Stimulated activated CD4-positive, alpha-beta T cell treated with anti-CD3 and anti-CD28 coated beads, Interleukin-1b, Interleukin-23, amount 100 ng/mL, for 24 hours (primary cell): ENCODE measurements around the gene SYNPO.

Experiments used
- DNase-seq, 4 experiments: peaks; one replicate each; pipeline ENCODE4 v3.0.0-alpha.2; 2020; ENCODE audit warnings: low read depth in 4 of 4, low spot score in 1 of 4

Gene SYNPO

DNA sequence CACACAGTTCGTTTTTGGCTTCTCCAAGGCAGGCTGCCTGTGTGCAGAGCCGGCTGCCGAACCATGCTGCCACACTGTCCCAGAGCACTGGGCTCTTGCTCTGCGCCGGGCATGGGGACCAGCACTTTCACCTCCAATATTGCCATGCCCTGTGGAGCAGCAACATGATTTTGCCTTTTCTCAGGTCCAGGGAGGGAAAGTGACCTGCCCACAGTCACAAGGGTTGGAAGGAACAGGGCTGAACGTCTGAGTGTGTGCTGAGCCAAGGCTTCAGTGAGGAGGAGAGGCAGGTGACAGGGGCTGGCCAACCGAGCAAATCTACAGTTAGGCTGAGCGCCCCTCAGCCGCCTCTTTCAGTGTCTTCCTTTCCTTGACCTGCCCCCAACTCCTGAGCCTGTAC, 34.0 kb upstream of the SYNPO start:
- DNase-seq, result no peak

DNA sequence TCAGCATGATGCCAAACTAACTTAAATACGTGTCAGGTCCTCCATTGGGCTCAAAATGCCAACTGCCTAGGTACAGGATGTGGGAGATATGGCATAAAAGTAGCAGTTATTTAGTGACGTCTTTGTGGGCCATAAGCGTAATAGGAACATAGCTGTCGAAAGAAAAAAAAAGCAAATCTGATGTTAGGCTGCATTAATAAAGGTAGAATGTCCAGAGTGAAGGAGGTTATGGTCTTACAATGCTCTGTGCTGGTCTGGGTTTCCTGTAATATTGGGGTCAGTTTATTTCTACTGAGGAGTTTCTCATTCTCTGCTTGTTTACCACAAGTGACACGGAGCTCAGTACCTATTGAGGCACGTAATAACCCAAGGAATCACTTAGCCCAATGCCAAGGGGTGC, 33.4 kb upstream of the SYNPO start:
- no peak for DNase-seq

DNA sequence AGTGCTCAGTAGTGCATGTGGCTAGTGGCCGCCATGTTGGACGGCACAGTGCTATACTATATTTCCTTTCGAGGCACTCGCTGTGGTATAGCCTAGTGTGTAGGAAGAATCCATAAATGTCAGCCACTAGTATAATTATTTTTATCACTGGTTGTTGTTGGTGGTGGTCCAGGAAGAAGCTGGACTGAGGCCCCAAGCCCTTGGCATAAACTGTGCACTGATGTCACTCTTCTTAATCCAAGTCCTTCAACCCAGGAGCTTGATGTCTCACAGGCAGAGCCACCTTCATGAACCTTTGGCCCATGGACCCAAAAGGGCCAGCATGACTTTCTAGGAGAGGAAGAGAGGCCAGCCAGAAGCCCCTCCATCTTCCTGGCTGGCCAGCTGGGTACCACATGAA, 32.5 kb upstream of the SYNPO start:
- no peak for DNase-seq

DNA sequence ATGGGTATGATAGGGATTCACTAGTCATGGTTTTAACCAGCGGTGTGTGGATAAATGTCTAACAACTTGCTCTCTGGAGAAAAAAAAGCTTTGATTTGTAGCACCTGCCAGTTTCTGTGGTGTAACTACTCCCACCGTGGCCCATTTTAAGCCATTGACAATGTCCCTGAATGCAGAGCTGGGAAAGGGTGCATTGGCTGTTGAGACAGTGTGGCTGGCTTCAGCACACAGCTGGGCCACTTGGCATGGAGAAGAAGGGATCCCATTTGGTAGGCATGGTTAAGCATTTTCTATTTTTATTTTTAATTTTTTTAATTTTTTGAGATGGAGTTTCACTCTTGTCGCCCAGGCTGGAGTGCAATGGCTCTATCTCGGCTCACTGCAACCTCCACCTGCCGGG, 31.5 kb upstream of the SYNPO start:
- DNase-seq, result no peak

DNA sequence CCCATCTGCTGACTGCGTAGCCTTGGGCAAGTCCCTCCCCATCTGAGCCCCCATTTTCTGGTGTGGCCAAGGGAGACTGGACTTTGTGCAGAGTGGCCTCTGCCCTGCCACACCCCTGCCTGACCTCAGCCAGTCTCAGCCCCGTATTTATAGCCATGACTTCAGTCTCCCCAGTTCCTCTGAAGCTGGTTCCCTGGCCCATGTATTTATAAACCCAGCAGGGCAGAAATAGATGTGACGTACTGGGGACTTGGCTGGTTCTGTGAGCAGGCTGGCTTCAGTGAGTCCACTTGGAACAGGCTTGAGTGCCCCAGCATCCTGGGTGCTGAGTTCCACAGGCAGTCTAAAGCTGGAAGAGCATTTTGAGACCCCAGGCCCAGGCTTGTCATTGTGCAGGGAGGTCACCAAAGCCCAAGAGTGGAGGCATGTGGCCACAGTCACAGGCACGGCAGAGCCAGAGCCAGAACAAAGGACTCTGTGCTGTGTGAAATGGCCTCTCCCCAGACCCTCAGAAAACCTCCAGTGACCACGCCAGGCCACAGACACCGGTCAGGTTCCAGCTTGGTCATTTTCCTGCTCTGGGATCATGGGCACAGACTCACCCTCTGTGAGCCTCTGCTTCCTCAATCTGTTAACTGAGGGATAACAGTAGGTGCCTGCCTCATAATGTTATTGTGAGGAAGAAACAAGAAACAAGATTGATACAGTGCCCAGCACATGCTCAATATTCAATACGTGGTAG, 30.4 kb upstream of the SYNPO start:
- no peak for DNase-seq

DNA sequence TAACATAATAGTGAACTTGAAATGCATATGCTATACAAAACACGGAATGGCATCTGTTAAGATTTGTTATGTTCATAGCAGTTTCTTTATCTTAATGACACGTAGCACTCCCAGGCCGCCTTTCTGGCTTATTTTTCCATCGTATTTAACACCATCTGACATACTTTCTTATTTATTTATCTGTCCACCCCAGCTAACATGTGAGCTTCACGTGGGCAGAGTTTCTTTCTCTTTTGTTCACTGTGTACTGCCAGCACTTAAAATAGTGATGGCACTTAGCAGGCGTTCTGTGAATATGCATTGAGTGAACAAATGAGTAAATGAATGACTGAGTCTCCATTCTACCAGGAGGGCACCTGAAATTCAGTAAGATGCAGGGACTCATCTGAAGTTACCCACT, 29.4 kb upstream of the SYNPO start:
- no peak for DNase-seq

DNA sequence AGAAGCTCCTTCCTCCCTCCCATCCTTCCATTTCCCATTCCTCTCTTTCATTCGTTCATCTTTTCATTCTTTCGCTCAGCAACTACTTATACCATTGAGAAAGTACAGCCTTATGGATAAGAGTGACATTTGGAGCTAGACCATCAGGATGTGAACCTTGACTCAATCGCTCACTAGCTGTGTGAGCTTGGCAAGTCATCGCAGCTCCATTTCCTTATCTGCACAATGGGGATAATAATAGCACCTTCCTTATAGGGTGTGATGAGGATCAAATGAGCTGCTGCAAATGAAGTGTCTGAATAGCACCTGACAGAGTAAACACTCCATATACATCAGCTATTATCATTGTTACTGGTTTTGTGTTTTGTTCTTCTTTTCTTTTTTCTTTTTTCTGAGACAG, 28.1 kb upstream of the SYNPO start:
- DNase-seq, result no peak

DNA sequence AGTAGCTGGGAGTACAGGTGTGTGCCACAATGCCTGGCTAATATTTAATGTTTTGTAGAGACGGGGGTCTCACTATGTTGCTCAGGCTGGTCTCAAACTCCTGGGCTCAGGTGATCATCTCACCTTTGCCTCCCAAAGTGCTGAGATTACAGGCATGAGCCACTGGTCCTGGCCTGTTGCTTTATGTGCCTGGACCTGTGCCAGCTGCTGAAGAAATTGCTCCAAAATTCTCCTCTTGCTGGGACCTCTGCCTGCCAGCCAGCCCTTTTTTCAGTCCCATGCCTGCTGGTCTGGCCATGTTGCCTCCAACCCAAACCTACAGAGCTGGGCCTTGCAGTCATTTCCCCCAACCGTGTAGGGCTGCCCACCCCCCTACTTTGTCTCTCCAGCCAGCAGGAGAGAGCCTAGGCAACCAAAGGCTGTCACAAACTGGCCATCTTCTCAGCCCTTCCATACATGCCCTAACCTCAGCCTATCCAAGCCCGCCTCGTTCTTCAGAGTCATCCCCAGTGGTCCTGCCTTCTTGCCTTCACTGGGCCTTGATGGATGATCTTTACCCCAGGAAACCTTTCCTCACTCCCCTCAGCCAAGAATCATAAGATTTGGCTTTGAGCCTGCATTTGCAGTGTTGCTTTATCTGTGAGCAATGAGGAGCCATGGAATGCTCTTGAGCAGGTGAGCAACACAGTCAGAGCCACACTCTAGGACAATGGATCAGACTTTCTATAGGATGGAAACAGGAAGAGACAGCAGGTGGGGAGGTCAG, 27.4 kb upstream of the SYNPO start:
- DNase-seq, result no peak

DNA sequence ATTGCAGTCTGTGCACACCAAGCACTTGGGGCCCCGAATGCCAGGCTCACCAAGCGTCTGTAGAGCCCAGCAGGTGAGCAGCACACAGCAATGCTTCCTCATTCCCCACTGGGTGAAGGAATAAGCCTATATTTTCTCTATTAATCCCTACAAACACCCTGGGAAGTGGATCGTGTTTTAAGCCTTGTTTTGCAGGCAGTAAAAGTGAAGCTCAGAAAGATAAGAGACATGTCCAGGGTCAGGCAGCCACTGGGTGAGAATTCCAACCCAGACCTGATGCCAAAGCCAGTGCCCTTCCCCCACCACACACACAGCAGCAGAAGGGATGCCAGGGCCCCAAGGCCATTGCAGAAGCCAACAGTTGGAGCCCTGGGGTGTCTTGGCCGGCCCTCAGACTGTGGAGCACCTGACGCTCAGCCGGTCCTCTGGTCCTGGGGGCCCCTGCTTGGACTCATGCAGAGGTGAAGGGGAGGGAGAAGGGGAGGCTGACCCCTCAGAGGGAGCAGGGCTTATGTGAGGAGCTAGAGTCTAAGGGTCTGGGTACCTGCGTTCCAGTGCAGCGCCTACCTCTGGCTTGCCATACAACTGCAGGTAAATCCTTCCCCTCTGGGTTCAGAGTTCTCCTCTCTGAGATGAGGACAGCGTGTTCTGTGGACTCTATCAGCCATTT, 26.3 kb upstream of the SYNPO start:
- no peak for DNase-seq

DNA sequence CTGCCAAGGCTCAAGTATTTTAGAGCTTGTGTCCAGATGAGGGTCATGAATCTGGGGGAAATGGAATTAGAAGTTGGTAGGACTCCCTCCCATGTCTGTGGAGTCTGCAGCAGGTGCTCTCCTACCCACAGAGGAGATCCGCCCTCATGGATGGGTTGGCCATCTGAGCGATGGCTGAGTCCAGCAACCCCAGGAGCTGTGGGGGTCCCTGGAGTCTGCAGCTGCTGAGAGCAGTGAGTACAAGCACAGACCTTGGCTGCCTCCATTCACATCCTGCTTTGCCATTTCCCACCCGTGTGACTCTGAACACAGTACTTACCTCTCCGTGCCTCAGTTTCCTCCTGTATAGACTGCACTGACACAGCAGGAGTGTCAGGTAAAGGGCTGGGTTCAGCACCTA, 25.8 kb upstream of the SYNPO start:
- DNase-seq, result no peak

DNA sequence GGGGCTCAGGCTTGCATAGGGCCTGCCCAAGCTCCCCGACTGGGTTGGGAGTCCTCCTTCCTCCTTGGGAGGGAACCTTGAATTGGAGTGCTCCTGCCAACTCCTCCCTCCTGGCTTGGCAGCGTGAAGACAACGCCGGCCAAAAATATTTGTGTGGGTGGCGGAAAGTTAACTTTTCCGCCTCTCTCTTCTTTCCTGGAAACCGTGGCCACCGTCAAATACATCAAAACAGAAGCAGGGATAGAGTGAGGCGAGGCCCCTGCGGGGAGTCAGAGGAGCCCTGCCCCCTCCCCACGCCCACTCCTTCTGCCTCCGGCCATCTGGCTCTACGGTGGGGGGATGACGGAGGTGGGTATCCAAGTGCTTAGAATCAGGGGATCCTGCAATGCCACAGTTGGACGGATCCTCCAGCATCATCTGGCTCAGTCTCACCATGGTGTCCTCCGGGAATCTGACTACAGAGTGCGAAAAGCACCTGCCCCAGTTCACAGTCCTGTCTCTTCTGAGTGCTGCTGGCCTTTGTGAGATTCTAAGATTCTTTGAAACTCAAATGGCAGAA, 25.2 kb upstream of the SYNPO start:
- DNase-seq, result no peak

DNA sequence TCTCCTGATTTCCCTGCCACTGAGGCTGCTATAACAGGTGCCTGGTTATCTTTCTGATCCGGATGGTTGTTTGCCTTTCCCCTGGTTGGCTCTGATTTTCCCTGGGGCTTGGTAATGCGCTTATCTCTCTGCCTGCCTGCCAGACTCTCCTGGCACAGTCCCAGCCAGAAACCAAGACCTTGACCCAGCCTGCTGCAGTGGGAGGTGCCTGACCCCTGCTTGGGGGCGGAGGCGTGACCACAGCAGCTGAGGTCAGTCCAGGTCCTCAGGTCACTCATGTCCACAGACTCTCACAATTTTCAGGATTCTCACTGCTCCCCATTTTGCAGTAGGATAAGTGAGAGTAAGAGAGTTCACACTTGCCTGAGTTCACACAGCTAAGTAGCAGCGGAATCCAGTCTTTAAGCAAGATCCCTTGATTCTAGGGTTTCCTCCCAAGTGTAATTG, 24.4 kb upstream of the SYNPO start:
- DNase-seq, result no peak

DNA sequence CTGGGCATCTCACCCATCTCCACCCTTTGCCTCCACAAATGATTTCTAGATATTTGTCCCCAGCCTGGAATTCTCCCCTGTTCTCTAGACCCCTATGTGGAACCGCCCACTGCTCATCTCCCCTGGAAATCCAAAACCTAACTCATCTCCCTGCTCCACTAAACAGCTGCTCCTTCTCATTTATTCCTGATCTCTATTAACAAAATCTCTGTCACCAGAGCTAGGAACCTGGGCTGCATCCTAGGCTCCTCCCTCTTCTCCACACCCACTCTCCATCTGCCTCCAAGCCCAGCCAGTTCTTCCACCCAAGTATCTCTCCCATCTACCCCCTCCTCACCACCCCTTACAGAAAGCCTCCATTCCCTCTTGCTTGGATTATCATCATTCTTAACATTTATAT, 24.0 kb upstream of the SYNPO start:
- DNase-seq, result no peak

DNA sequence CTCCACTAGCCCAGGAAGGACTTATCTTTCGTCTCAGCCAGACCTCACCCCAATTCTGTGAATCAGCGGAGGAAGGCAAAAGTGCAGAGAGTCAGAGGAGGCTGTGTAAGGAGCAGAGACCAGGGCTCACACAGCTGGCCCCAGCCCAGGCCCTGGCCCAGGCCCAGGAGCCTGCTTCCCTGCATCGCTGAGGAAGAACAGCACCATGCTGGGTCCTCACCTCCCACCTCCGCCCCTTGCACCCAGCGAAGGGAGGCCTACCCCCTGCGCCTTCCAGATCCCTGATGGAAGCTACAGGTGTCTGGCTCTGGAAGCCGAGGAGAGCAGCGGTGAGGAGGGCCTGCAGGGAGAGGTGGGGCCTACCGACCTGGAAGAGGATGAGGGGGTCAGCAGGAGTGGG, 22.3 kb upstream of the SYNPO start:
- DNase-seq, result no peak

DNA sequence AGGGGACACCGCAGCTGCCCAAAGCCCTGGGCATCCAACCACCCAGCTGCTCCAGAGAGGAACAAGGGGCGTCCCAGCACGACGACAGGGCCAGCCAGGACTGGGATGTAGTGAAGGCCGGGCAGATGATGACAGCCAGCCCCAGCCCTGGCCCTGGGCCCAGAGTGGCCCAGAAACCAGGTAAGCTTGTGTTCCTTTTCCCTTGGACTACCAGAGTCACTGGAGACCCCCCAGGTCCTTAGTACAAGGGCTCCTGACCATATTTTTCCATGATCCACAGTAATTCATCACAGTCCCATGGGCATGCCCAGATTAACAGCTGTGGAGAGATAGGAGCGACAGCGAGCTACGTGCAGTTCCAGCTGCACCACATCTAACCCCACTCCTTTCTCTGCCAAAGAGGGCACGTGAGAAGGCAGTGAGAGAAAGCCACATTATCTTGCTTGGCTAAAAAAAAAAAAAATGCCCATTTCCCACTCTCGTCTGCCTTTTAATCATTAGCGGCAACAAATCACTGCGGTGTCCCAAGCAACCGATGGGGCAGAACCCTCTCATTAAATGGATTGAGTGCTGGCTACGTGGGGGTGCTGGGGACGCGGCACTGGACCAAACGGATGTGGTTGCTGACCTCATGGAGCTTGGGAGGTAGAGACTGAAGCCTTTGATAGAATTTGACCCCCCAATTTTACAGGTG, 21.7 kb upstream of the SYNPO start:
- DNase-seq, result no peak

DNA sequence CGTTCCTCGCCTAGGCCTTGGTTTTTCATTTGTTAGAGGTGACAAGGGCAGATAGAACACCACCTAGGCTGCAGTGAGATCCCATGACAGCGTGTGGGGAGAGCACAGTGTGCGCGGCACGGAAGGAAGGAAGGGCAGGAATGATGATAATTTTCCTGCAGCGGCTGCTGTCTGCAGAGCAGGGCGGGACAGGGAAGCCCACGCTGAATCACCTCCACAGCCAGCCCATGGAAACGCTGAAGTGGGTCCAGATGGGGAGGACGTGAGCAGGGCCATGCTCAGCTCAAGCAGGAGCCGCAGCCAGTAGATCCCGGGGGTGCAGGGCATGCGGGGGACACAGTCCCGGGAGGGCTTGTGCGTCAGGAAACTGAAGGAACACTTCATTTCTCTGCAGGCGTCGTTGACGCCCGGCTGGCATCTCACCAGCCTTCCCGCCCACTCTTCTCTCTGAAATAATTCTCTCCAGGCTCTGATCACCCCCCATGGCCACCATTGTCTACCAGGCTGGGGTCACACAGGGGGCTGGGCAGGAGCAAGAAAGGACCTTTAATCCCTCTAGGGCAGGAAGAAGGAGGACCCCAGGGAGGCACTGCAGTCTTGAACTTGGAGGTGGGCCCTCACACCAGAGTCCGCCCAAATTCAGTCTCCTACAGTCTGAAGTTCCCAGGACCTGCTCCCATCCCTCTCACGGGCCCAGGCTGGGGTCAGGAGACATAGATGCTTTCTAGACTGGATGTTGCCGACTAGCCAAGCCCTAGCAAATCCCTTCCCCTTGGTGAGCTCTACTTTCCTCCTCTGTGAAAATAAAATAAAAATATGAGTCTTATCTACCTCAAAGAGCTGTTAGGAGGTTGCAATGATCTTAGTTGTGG, 20.9 kb upstream of the SYNPO start:
- no peak for DNase-seq

DNA sequence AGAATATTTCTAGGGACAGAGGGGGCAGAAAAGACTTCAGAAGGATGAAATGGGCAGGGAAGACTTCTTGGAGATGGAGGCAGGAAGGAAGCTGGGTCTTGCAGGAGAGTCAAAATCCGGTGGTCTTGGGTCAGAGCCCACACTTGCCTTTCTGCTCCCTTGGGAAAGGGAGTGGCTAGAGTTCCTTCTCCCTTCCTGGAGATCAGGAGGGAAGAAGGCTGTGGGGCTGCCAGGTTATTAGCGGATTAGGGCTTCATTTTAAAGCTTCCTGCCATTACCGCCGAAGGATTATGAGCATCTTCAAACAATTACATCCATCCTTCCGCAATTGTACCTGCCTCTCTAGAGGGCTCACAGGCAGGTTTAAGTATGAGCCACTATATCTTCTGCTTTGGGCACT, 19.2 kb upstream of the SYNPO start:
- no peak for DNase-seq

DNA sequence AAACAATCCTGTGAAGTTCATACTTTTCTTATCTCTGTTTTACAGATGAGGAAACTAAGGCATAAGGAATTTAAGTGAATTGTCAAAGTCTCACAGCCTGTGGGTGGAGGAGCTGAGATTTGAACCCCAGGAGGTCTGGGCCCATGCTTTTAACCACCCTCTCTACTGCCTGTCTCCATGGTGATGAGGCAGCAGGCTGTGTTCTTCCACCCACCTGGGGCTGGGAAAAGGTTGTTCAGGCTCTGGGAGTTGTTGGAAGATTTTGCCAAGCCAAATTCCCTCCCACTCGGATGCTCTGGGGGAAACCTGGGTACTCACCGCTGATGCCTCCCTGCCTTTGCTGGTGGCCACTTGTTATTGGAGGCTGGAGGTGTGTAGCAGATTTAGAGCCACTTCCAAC, 18.3 kb upstream of the SYNPO start:
- DNase-seq, result no peak

DNA sequence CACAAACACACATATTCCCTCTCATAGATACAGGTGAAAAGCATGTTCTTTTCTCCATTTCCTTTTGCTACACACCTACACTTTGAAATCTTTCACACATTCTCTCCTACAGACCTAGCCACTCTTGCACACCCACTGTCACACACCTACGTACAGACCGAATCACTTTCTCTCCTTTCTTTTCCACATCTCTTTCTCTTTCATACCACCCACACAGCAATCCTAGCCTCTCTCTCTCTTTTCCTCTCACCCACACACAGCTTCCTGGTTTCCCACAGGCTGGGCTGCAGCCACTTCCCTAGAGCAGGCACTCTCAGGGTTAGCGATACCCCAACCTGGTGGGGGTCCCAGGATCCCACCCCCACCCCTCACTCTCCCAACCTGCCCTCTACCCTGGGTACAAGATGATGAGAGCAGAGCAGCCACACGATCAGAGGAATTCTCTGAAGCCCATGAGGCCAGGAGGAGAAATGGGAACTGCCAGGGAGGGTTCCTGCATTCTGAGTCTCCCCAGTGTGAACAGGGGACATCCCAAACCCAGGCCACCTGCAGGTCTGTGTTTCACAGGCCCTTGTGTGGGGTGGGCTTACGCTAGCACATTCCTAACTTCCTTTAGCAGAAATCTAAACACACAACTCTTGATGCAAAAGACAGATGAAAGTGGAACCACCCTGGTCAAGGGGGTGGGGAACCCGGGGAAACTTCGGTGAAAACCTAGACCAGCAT, 17.1 kb upstream of the SYNPO start:
- no peak for DNase-seq

DNA sequence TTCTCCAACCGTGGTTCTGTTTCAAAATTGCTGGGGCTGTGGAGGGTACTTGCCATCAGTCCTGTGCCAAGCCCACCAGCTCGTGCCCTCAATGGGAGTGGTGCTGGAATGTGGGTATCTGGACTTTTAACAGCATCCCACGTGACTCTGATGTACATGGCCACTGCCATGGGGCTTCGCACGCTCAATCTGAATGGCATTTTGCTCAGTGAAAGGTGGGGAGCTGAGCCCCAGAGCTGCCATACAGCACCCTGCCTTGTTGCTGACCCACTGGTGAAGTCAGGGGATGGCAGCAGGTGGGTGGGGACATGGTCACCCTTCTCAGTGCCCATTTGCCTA, 16.6 kb upstream of the SYNPO start:
- no peak for DNase-seq
